GOT3 (cell line): ENCODE results near the gene KCNMA1.

Source experiments
- DNase-seq: peaks from one replicate; lab custom pipeline; 2025; ENCODE audit warnings: mixed read lengths; lab: John Stamatoyannopoulos, UW

Gene KCNMA1

GRCh38 chr10:77485847-77486246, 151.8 kb downstream of the KCNMA1 start:
- DNase-seq: no peak

GRCh38 chr10:77482072-77482471, 155.5 kb downstream of the KCNMA1 start:
- no peak for DNase-seq

GRCh38 chr10:77479586-77479985, 158.0 kb downstream of the KCNMA1 start:
- DNase-seq: no peak

GRCh38 chr10:77478962-77479359, 158.6 kb downstream of the KCNMA1 start:
- no peak for DNase-seq

GRCh38 chr10:77478247-77478961, 159.2 kb downstream of the KCNMA1 start:
- no peak for DNase-seq

GRCh38 chr10:77475522-77475921, 162.1 kb downstream of the KCNMA1 start:
- DNase-seq: no peak

- no peak for DNase-seq
Observed at GRCh38 chr10:77474939-77475338, 162.7 kb downstream of the KCNMA1 start.

GRCh38 chr10:77474386-77474785, 163.2 kb downstream of the KCNMA1 start:
- DNase-seq: no peak

GRCh38 chr10:77472146-77472545, 165.5 kb downstream of the KCNMA1 start:
- no peak for DNase-seq

GRCh38 chr10:77471069-77471536, 166.5 kb downstream of the KCNMA1 start:
- no peak for DNase-seq

GRCh38 chr10:77467422-77467963, 170.1 kb downstream of the KCNMA1 start:
- DNase-seq: no peak

- no peak for DNase-seq
Observed at GRCh38 chr10:77463967-77464745, 173.5 kb downstream of the KCNMA1 start.

GRCh38 chr10:77463499-77463898, 174.1 kb downstream of the KCNMA1 start:
- no peak for DNase-seq

- no peak for DNase-seq
Observed at GRCh38 chr10:77461636-77462296, 175.8 kb downstream of the KCNMA1 start.

- no peak for DNase-seq
Observed at GRCh38 chr10:77459905-77460304, 177.7 kb downstream of the KCNMA1 start.

- no peak for DNase-seq
Observed at GRCh38 chr10:77458986-77459590, 178.5 kb downstream of the KCNMA1 start.

GRCh38 chr10:77457721-77458120, 179.9 kb downstream of the KCNMA1 start:
- DNase-seq: no peak

- no peak for DNase-seq
Observed at GRCh38 chr10:77457266-77457665, 180.3 kb downstream of the KCNMA1 start.

- no peak for DNase-seq
Observed at GRCh38 chr10:77456414-77456813, 181.2 kb downstream of the KCNMA1 start.

GRCh38 chr10:77455561-77455960, 182.0 kb downstream of the KCNMA1 start:
- no peak for DNase-seq

- DNase-seq: no peak
Observed at GRCh38 chr10:77452952-77453564, 184.6 kb downstream of the KCNMA1 start.

GRCh38 chr10:77451886-77452285, 185.7 kb downstream of the KCNMA1 start:
- DNase-seq: no peak
